H9 (cell line): ENCODE results near the gene KCNAB2. TPM values are rescaled to one million over a fixed set of nuclear protein-coding genes. Genes with fewer than 3 reads are reported as not detected.

Experiments used
- DNase-seq: peaks from one replicate; pipeline ENCODE4 v3.0.0-alpha.2; 2017
- H2AFZ ChIP-seq: one replicate; pipeline ENCODE4 v1.6.1; 2013; ENCODE audit warnings: mild to moderate bottlenecking, low read length, control low read depth, moderate library complexity
- H2AK5ac ChIP-seq: 2 replicates; pipeline ENCODE4 v1.6.1; 2013; ENCODE audit warnings: low read length, control low read depth, mixed read lengths; ENCODE audit not compliant: insufficient read length
- H2BK120ac ChIP-seq: one replicate; pipeline ENCODE4 v1.6.1; 2013; ENCODE audit warnings: low read depth, mild to moderate bottlenecking, low read length, control low read depth, inconsistent platforms; ENCODE audit not compliant: poor library complexity, severe bottlenecking
- H2BK12ac ChIP-seq: 2 replicates; pipeline ENCODE4 v1.6.1; 2013; ENCODE audit warnings: low read length, control low read depth, mixed read lengths, low read depth; ENCODE audit not compliant: insufficient read length
- H2BK15ac ChIP-seq: 2 replicates; pipeline ENCODE4 v1.6.1; 2013; ENCODE audit warnings: low read depth, low read length, control low read depth
- H2BK20ac ChIP-seq: one replicate; pipeline ENCODE4 v1.6.1; 2013; ENCODE audit warnings: low read depth, mild to moderate bottlenecking, low read length, control low read depth, inconsistent platforms; ENCODE audit not compliant: poor library complexity, severe bottlenecking
- H2BK5ac ChIP-seq: 2 replicates; pipeline ENCODE4 v1.6.1; 2013; ENCODE audit warnings: low read length, control low read depth, mixed read lengths; ENCODE audit not compliant: insufficient read length
- H3K14ac ChIP-seq: 2 replicates; pipeline ENCODE4 v1.6.1; 2013; ENCODE audit warnings: low read length, control low read depth; ENCODE audit not compliant: insufficient read depth
- H3K18ac ChIP-seq: 2 replicates; pipeline ENCODE4 v1.6.1; 2013; ENCODE audit warnings: low read depth, mild to moderate bottlenecking, mixed read lengths, low read length, control low read depth; ENCODE audit not compliant: insufficient read length
- H3K23ac ChIP-seq: 2 replicates; pipeline ENCODE4 v1.6.1; 2013; ENCODE audit warnings: low read length, control low read depth, mixed read lengths, low read depth; ENCODE audit not compliant: insufficient read length
- H3K23me2 ChIP-seq: 2 replicates; pipeline ENCODE4 v1.6.1; 2013; ENCODE audit warnings: low read depth, mild to moderate bottlenecking, mixed read lengths, low read length, control low read depth; ENCODE audit not compliant: insufficient read length, poor library complexity, severe bottlenecking
- H3K27ac ChIP-seq: 2 replicates; pipeline ENCODE4 v1.5.1; 2013; ENCODE audit warnings: low read length, control low read depth, mixed read lengths, low read depth; ENCODE audit not compliant: insufficient read length
- H3K27me3 ChIP-seq: 2 replicates; pipeline ENCODE4 v1.6.1; 2013; ENCODE audit warnings: low read length, control low read depth, inconsistent platforms; ENCODE audit not compliant: insufficient read depth
- H3K4ac ChIP-seq: 2 replicates; pipeline ENCODE4 v1.6.1; 2013; ENCODE audit warnings: low read depth, mild to moderate bottlenecking, control low read depth, inconsistent platforms, low read length, moderate library complexity
- H3K4me1 ChIP-seq: 2 replicates; pipeline ENCODE4 v1.6.1; 2013; ENCODE audit warnings: low read length, control low read depth, inconsistent platforms; ENCODE audit not compliant: insufficient read depth
- H3K4me2 ChIP-seq: 2 replicates; pipeline ENCODE4 v1.6.1; 2013; ENCODE audit warnings: low read length, control low read depth, mixed read lengths; ENCODE audit not compliant: insufficient read length, insufficient read depth
- H3K56ac ChIP-seq: 2 replicates; pipeline ENCODE4 v1.6.1; 2013; ENCODE audit warnings: low read depth, mild to moderate bottlenecking, mixed read lengths, low read length, control low read depth; ENCODE audit not compliant: insufficient read length
- H3K79me1 ChIP-seq: 2 replicates; pipeline ENCODE4 v1.6.1; 2013; ENCODE audit warnings: low read depth, mild to moderate bottlenecking, moderate library complexity, low read length, control low read depth, inconsistent platforms; ENCODE audit not compliant: insufficient read depth, poor library complexity, severe bottlenecking
- H3K79me2 ChIP-seq: 2 replicates; pipeline ENCODE4 v1.6.1; 2013; ENCODE audit warnings: low read length, control low read depth, inconsistent platforms; ENCODE audit not compliant: insufficient read depth
- H3K9ac ChIP-seq: 2 replicates; pipeline ENCODE4 v1.6.1; 2013; ENCODE audit warnings: low read length, control low read depth, mixed read lengths; ENCODE audit not compliant: insufficient read length; ENCODE audit errors: extremely low read depth
- H3K9me3 ChIP-seq: one replicate; pipeline ENCODE4 v1.6.1; 2013; ENCODE audit warnings: low read depth, low read length, inconsistent platforms; ENCODE audit not compliant: control insufficient read depth
- H3T11ph ChIP-seq: one replicate; pipeline ENCODE4 v1.6.1; 2013; ENCODE audit warnings: mild to moderate bottlenecking, low read length, control low read depth, inconsistent platforms
- H4K20me1 ChIP-seq: one replicate; pipeline ENCODE4 v1.6.1; 2013; ENCODE audit not compliant: control insufficient read depth, insufficient read length, insufficient read depth
- H4K5ac ChIP-seq: 2 replicates; pipeline ENCODE4 v1.6.1; 2013; ENCODE audit warnings: low read depth, mild to moderate bottlenecking, mixed read lengths, low read length, control low read depth; ENCODE audit not compliant: insufficient read length
- H4K8ac ChIP-seq: replicated peaks from 2 replicates; pipeline ENCODE4 v1.6.1; 2013; ENCODE audit warnings: low read length, control low read depth, mixed read lengths, low read depth; ENCODE audit not compliant: insufficient read length
- H4K91ac ChIP-seq: 2 replicates; pipeline ENCODE4 v1.6.1; 2013; ENCODE audit warnings: low read depth, mild to moderate bottlenecking, moderate library complexity, mixed read lengths, low read length, control low read depth; ENCODE audit not compliant: insufficient read length
- H3K27ac Mint-ChIP-seq, 3 experiments: 2 replicates in 2 of 3; 3 replicates in 1 of 3; pipeline ENCODE4 v1.8.0; 2020 to 2021; ENCODE audit warnings: mixed read lengths in 3 of 3, mild to moderate bottlenecking in 1 of 3, moderate library complexity in 1 of 3
- H3K27me3 Mint-ChIP-seq: 2 replicates; pipeline ENCODE4 v1.8.0; 2021; ENCODE audit warnings: low read depth, mild to moderate bottlenecking, moderate library complexity, mixed read lengths
- H3K36me3 Mint-ChIP-seq, 3 experiments: 2 replicates in 2 of 3; 3 replicates in 1 of 3; pipeline ENCODE4 v1.8.0; 2020 to 2021; ENCODE audit warnings: low read depth in 3 of 3, mixed read lengths in 3 of 3; ENCODE audit not compliant: insufficient read depth in 1 of 3
- H3K4me1 Mint-ChIP-seq, 2 experiments: 2 replicates each; pipeline ENCODE4 v1.8.0; 2020; ENCODE audit warnings: mixed read lengths in 2 of 2
- H3K4me3 Mint-ChIP-seq, 2 experiments: 2 replicates in 1 of 2; 3 replicates in 1 of 2; pipeline ENCODE4 v1.8.0; 2020 to 2021; ENCODE audit warnings: mild to moderate bottlenecking in 2 of 2, mixed read lengths in 2 of 2, moderate library complexity in 1 of 2
- H3K9me3 Mint-ChIP-seq, 2 experiments: 2 replicates in 1 of 2; 3 replicates in 1 of 2; pipeline ENCODE4 v1.8.0; 2020; ENCODE audit warnings: mild to moderate bottlenecking in 2 of 2, mixed read lengths in 2 of 2, moderate library complexity in 1 of 2
- CTCF ChIP-seq: fragments of 200-600 bp; sonication (generic); conservative IDR thresholded peaks from 3 replicates; pipeline ENCODE4 v1.8.0; 2021; ENCODE audit warnings: antibody characterized with exemption, mild to moderate bottlenecking
- WGBS: extraction: QIAGEN DNeasy Blood & Tissue Kit; methylation state at CpG from one replicate; pipeline ENCODE4 v1.1.7; 2013; ENCODE audit warnings: missing lambda C conversion rate, low lambda C conversion rate, mixed read lengths; ENCODE audit not compliant: insufficient read length; ENCODE audit errors: extremely low coverage; 5-methylcytosine and 5-hydroxymethylcytosine counted together
- total RNA-seq: library from RNA; stranded (reverse); gene quantifications from 2 replicates; pipeline ENCODE4 v1.2.1, GENCODE V29; 2021

Gene KCNAB2
- total RNA-seq, 1 experiment from 2014 or later: 8.3 TPM

GRCh38 chr1:6142734-6143133 lies 97.0 kb downstream of the KCNAB2 start:
- Histone ChIP-seq H3K4me1 (no peaks in the 10 kb centered on the region), H3K79me1 (no peaks in the 10 kb centered on the region), H4K5ac (no peak overlapping the region), H3K27me3 (no peaks in the 10 kb centered on the region; the same call in 1 of the 2 replicates), H3K14ac (no peak overlapping the region), H3K18ac (no peak overlapping the region), H2AFZ (no peak overlapping the region), H3K23ac (no peak overlapping the region), H3K9me3 (no peaks in the 10 kb centered on the region), H2BK5ac (no peak overlapping the region), H3K79me2 (no peaks in the 10 kb centered on the region), H4K20me1 (no peaks in the 10 kb centered on the region), H4K91ac (peak overlapping the region; percentile 4), H2BK15ac (no peak overlapping the region), H3K23me2 (no peaks in the 10 kb centered on the region), H3K9ac (no peak overlapping the region), H2AK5ac (no peak overlapping the region), H2BK12ac (no peak overlapping the region), H3K4ac (no peak overlapping the region), H2BK20ac (no peak overlapping the region), H4K8ac (no peak overlapping the region), H2BK120ac (no peak overlapping the region), H3K4me2 (no peak overlapping the region), H3K27ac (no peak overlapping the region), H3K56ac (no peak overlapping the region), H3T11ph (no peak overlapping the region)
- Mint-ChIP-seq H3K36me3 (no peaks in the 10 kb centered on the region), H3K4me3 (no peak overlapping the region), H3K27ac (peak overlapping the region in 1 of 3 experiments; percentile 5; a peak in 1 of 7 replicates), H3K9me3 (no peaks in the 10 kb centered on the region), H3K4me1 (peaks cover 0 to 9% of the 10 kb centered on the region in 2 experiments; a peak in 1 of 4 replicates), H3K27me3 (peaks cover 36% of the 10 kb centered on the region)
- no peak for TF ChIP-seq CTCF
- WGBS: no CpG with 5 or more reads among the region's 4 CpGs
- DNase-seq: no peak
